ENCODE results near the gene CADM1.

DNA sequence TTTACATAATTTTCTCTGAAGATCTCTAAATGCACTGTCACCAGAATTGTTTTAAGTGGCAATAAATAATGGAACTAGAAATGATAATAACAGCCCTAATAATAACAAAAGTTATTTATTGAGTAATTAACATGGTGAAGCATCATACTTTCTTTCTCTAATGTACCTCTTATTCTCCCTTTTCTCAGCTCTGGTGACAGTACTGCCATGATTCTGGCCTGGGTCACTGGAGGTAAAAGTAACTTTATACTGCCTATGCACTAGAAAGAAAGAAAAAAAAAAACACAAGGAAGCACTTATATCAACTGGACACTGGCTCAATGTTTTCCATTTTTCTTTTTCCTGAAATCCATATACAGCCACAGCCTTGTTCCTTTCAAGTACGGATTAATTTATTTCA, 43.7 kb downstream of the CADM1 start:
- TF ChIP-seq, protein P1, sequence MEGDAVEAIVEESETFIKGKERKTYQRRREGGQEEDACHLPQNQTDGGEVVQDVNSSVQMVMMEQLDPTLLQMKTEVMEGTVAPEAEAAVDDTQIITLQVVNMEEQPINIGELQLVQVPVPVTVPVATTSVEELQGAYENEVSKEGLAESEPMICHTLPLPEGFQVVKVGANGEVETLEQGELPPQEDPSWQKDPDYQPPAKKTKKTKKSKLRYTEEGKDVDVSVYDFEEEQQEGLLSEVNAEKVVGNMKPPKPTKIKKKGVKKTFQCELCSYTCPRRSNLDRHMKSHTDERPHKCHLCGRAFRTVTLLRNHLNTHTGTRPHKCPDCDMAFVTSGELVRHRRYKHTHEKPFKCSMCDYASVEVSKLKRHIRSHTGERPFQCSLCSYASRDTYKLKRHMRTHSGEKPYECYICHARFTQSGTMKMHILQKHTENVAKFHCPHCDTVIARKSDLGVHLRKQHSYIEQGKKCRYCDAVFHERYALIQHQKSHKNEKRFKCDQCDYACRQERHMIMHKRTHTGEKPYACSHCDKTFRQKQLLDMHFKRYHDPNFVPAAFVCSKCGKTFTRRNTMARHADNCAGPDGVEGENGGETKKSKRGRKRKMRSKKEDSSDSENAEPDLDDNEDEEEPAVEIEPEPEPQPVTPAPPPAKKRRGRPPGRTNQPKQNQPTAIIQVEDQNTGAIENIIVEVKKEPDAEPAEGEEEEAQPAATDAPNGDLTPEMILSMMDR (IDR thresholded peaks at IDR 0.05), result no peak
- no peak for TF ChIP-seq EP300 (IDR thresholded peaks at IDR 0.05)
- no peak for TF ChIP-seq POLR2A (IDR thresholded peaks at IDR 0.05)
